ENCODE results near the gene FOXP2. TPM values are rescaled to one million over a fixed set of nuclear protein-coding genes. Genes with fewer than 3 reads are reported as not detected.

FOXP2 gene
- polyA plus RNA-seq, 3 donors: not detected

GRCh38 chr7:114527589-114527988 lies 113.0 kb downstream of the FOXP2 start:
- no peaks in the 10 kb centered on the region for H3K4me1 ChIP-seq (ENCODE audit: control insufficient read depth in 1 of 2, insufficient read depth in 2 of 2, low read length in 2 of 2)
- H4K20me1 ChIP-seq (ENCODE audit: insufficient read depth, low read length): no peaks in the 10 kb centered on the region
- H3K27me3 Mint-ChIP-seq (ENCODE audit: low read depth in 3 of 3): peaks cover 0 to 1% (median 0%) of the 10 kb centered on the region in 3 donors
- 80% methylated on average over 2 of the region's 3 CpGs for WGBS (ENCODE audit: insufficient coverage)
- H3K4me3 ChIP-seq (replicated peaks in 1 of 3; ENCODE audit: low read depth in 2 of 3, low read length in 3 of 3): no peak overlapping the region
- no peaks in the 10 kb centered on the region for H3K9me3 ChIP-seq (replicated peaks in 1 of 2; ENCODE audit: control insufficient read depth in 1 of 2, insufficient read depth in 1 of 2, low read length in 2 of 2)
- no peak overlapping the region for H3K27ac ChIP-seq (ENCODE audit: low read depth in 1 of 2, low read length in 2 of 2)
- no peak overlapping the region for H3K4me3 Mint-ChIP-seq
- TF ChIP-seq CTCF (IDR thresholded peaks at IDR 0.05): no peak
- H3K4me1 Mint-ChIP-seq: no peaks in the 10 kb centered on the region
- H3K9me3 Mint-ChIP-seq: no peaks in the 10 kb centered on the region
- H3K4me2 ChIP-seq (replicated peaks; ENCODE audit: extremely low read depth, low read length, poor library complexity, severe bottlenecking): no peak overlapping the region
- no peaks in the 10 kb centered on the region for H3K79me2 ChIP-seq (ENCODE audit: insufficient read depth, low read length)
- no peaks in the 10 kb centered on the region for H3K36me3 ChIP-seq (replicated peaks in 1 of 2; ENCODE audit: control insufficient read depth in 1 of 2, insufficient read depth in 2 of 2, low read length in 2 of 2)
- no peak overlapping the region for H3K27ac Mint-ChIP-seq
- H3K27me3 ChIP-seq (ENCODE audit: control insufficient read depth in 2 of 2, insufficient read depth in 2 of 2, low read length in 2 of 2): no peaks in the 10 kb centered on the region
- DNase-seq: no peak
- H3K9ac ChIP-seq (ENCODE audit: insufficient read depth, low read length, poor library complexity, severe bottlenecking): no peak overlapping the region
- H2AFZ ChIP-seq (ENCODE audit: insufficient read depth, low read depth, low read length, poor library complexity, severe bottlenecking): no peak overlapping the region
- no peaks in the 10 kb centered on the region for H3K36me3 Mint-ChIP-seq
- intact Hi-C loops (cut with micrococcal nuclease): no loop called here

GRCh38 chr7:114530057-114530611 lies 115.5 kb downstream of the FOXP2 start:
- H3K79me2 ChIP-seq (ENCODE audit: insufficient read depth, low read length): no peaks in the 10 kb centered on the region
- H3K9me3 ChIP-seq (replicated peaks in 1 of 2; ENCODE audit: control insufficient read depth in 1 of 2, insufficient read depth in 1 of 2, low read length in 2 of 2): no peaks in the 10 kb centered on the region
- 100% methylated on average over 2 of the region's 5 CpGs for WGBS (ENCODE audit: insufficient coverage)
- no peak for TF ChIP-seq CTCF (IDR thresholded peaks at IDR 0.05)
- Mint-ChIP-seq H3K9me3 (no peaks in the 10 kb centered on the region), H3K4me3 (no peak overlapping the region), H3K27me3 (ENCODE audit: low read depth in 3 of 3) (peaks cover 0 to 1% (median 1%) of the 10 kb centered on the region in 3 donors), H3K36me3 (no peaks in the 10 kb centered on the region), H3K27ac (no peak overlapping the region), H3K4me1 (no peaks in the 10 kb centered on the region)
- H3K36me3 ChIP-seq (replicated peaks in 1 of 2; ENCODE audit: control insufficient read depth in 1 of 2, insufficient read depth in 2 of 2, low read length in 2 of 2): no peaks in the 10 kb centered on the region
- H3K4me3 ChIP-seq (replicated peaks in 1 of 3; ENCODE audit: low read depth in 2 of 3, low read length in 3 of 3): no peak overlapping the region
- no peak for DNase-seq
- intact Hi-C loops (cut with micrococcal nuclease): no loop called here
- H2AFZ ChIP-seq (ENCODE audit: insufficient read depth, low read depth, low read length, poor library complexity, severe bottlenecking): no peak overlapping the region
- H3K9ac ChIP-seq (ENCODE audit: insufficient read depth, low read length, poor library complexity, severe bottlenecking): no peak overlapping the region
- H3K27ac ChIP-seq (ENCODE audit: low read depth in 1 of 2, low read length in 2 of 2): no peak overlapping the region
- no peaks in the 10 kb centered on the region for H3K4me1 ChIP-seq (ENCODE audit: control insufficient read depth in 1 of 2, insufficient read depth in 2 of 2, low read length in 2 of 2)
- no peak overlapping the region for H3K4me2 ChIP-seq (replicated peaks; ENCODE audit: extremely low read depth, low read length, poor library complexity, severe bottlenecking)
- H3K27me3 ChIP-seq (ENCODE audit: control insufficient read depth in 2 of 2, insufficient read depth in 2 of 2, low read length in 2 of 2): no peaks in the 10 kb centered on the region
- H4K20me1 ChIP-seq (ENCODE audit: insufficient read depth, low read length): no peaks in the 10 kb centered on the region
